HUES6 (cell line): ENCODE results near the gene FTSJ1.
"Not testable (repeated sequence)": the region's sequence is repeated elsewhere in the genome, so short reads cannot be mapped to it uniquely, and the experiment has no call there.

Experiments
- H3K27ac ChIP-seq: 2 replicates; pipeline ENCODE4 v1.7.0; 2013; ENCODE audit warnings: low read depth, mild to moderate bottlenecking, low read length, inconsistent platforms
- H3K27me3 ChIP-seq: 2 replicates; pipeline ENCODE4 v1.6.1; 2013; ENCODE audit warnings: low read length; ENCODE audit not compliant: control insufficient read depth, insufficient read depth
- H3K36me3 ChIP-seq: 2 replicates; pipeline ENCODE4 v1.6.1; 2013; ENCODE audit warnings: low read length; ENCODE audit not compliant: control insufficient read depth, insufficient read depth
- H3K4me1 ChIP-seq: 2 replicates; pipeline ENCODE4 v1.6.1; 2013; ENCODE audit warnings: low read length; ENCODE audit not compliant: control insufficient read depth, insufficient read depth
- H3K4me3 ChIP-seq: 2 replicates; pipeline ENCODE4 v1.5.1; 2013; ENCODE audit warnings: low read depth, low read length
- H3K9ac ChIP-seq: one replicate; pipeline ENCODE4 v1.6.1; 2013; ENCODE audit warnings: mild to moderate bottlenecking, low read length
- H3K9me3 ChIP-seq: 2 replicates; pipeline ENCODE4 v1.6.1; 2013; ENCODE audit warnings: low read depth, low read length; ENCODE audit not compliant: control insufficient read depth, insufficient read depth

Gene FTSJ1

GRCh38 chrX:48521353-48522243 lies 45.6 kb downstream of the FTSJ1 start, which contains the start of gene EBP:
TSS of gene EBP (plus strand) at chrX:48521808. CDS start at chrX:48523772, 1,964 bp downstream.
- Histone ChIP-seq H3K27ac (peak within 1 kb of the TSS; percentile 20; the same call in 1 of the 2 replicates), H3K9ac (peak within 1 kb of the TSS; percentile 84), H3K4me3 (peak within 1 kb of the TSS; percentile 78), H3K27me3 (no peaks in the 10 kb centered on the region), H3K9me3 (peaks cover 5% of the 10 kb centered on the region; the same call in 1 of the 2 replicates), H3K36me3 (peaks cover 28% of the 10 kb centered on the region), H3K4me1 (no peaks in the 10 kb centered on the region)

- H3K27me3 ChIP-seq, result no peaks in the 10 kb centered on the region
- H3K9me3 ChIP-seq, result peaks cover 6% of the 10 kb centered on the region; the same call in 1 of the 2 replicates
- H3K27ac ChIP-seq, result no peak overlapping the region
- peak overlapping the region; percentile 78 for H3K4me3 ChIP-seq
- H3K36me3 ChIP-seq, result peaks cover 33% of the 10 kb centered on the region
- peak overlapping the region; percentile 79 for H3K9ac ChIP-seq
- no peaks in the 10 kb centered on the region for H3K4me1 ChIP-seq
These were observed 46.3 kb downstream of the FTSJ1 start for GRCh38 chrX:48522291-48522690.

GRCh38 chrX:48523682-48524081 lies 47.7 kb downstream of the FTSJ1 start:
- Histone ChIP-seq H3K9ac (no peak overlapping the region), H3K4me1 (no peaks in the 10 kb centered on the region), H3K9me3 (peaks cover 10% of the 10 kb centered on the region; the same call in 1 of the 2 replicates), H3K27ac (no peak overlapping the region), H3K27me3 (no peaks in the 10 kb centered on the region), H3K36me3 (peaks cover 47% of the 10 kb centered on the region), H3K4me3 (no peak overlapping the region)

GRCh38 chrX:48525853-48526252 lies 49.9 kb downstream of the FTSJ1 start:
- H3K27ac ChIP-seq, result not testable (repeated sequence)

GRCh38 chrX:48530736-48531135 lies 54.7 kb downstream of the FTSJ1 start:
- peaks cover 18% of the 10 kb centered on the region; the same call in 1 of the 2 replicates for H3K9me3 ChIP-seq
- H3K36me3 ChIP-seq, result peaks cover 32% of the 10 kb centered on the region
- H3K9ac ChIP-seq, result no peak overlapping the region
- no peaks in the 10 kb centered on the region for H3K27me3 ChIP-seq
- H3K4me1 ChIP-seq, result no peaks in the 10 kb centered on the region
- H3K27ac ChIP-seq, result no peak overlapping the region
- H3K4me3 ChIP-seq, result no peak overlapping the region

More at GRCh38 chrX:48525853-48526252, 49.9 kb downstream of the FTSJ1 start:
- H3K4me1 ChIP-seq, H3K27me3 ChIP-seq, H3K9ac ChIP-seq, H3K4me3 ChIP-seq, H3K9me3 ChIP-seq: not testable (repeated sequence)
- H3K36me3 ChIP-seq, result peaks cover 49% of the 10 kb centered on the region

GRCh38 chrX:48531358-48531959 lies 55.5 kb downstream of the FTSJ1 start:
- H3K4me1 ChIP-seq, result no peaks in the 10 kb centered on the region
- no peak overlapping the region for H3K4me3 ChIP-seq
- peaks cover 18% of the 10 kb centered on the region; the same call in 1 of the 2 replicates for H3K9me3 ChIP-seq
- H3K27ac ChIP-seq, result no peak overlapping the region
- peaks cover 25% of the 10 kb centered on the region for H3K36me3 ChIP-seq
- H3K9ac ChIP-seq, result no peak overlapping the region
- no peaks in the 10 kb centered on the region for H3K27me3 ChIP-seq

- Histone ChIP-seq H3K27me3 (no peaks in the 10 kb centered on the region), H3K4me1 (no peaks in the 10 kb centered on the region), H3K36me3 (peaks cover 18% of the 10 kb centered on the region), H3K4me3 (no peak overlapping the region), H3K9ac (no peak overlapping the region), H3K9me3 (peaks cover 14% of the 10 kb centered on the region; the same call in 1 of the 2 replicates), H3K27ac (no peak overlapping the region)
These were observed 56.2 kb downstream of the FTSJ1 start for GRCh38 chrX:48532161-48532560.

- Histone ChIP-seq H3K4me1 (no peaks in the 10 kb centered on the region), H3K36me3 (peaks cover 7% of the 10 kb centered on the region), H3K4me3 (no peak overlapping the region), H3K9me3 (peaks cover 10% of the 10 kb centered on the region; the same call in 1 of the 2 replicates), H3K27ac (no peak overlapping the region), H3K27me3 (no peaks in the 10 kb centered on the region), H3K9ac (no peak overlapping the region)
These were observed 57.2 kb downstream of the FTSJ1 start for GRCh38 chrX:48533165-48533564.
